GM19240 (cell line): Measurements from ENCODE around the gene RAP1GAP2.

ENCODE experiments used
- DNase-seq: peaks from one replicate; pipeline ENCODE4 v3.0.0; 2011; ENCODE audit warnings: low spot score; ENCODE audit not compliant: insufficient read length

Gene RAP1GAP2

DNA sequence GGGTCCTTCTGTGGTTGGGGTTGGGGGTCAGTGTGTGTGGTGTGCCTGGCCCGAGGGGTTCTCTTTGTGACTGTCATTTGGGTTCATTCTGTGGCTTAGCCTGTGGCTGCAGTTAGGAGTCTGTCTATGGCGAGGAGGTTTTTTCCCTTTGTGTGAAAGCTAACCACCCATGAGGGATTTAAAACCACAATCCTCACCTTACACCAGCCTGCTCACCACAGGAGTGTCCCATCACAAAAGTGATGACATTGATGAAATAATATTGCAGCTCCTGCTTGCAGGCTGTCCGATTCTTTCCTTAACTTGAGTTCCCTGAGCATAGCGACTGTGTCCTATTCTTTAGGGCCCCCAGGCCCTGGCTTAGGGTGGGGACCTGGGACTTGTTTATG lies 113.6 kb downstream of the RAP1GAP2 start:
- DNase-seq: no peak

GRCh38 chr17:2911035-2911754 lies 115.0 kb downstream of the RAP1GAP2 start:
- DNase-seq: no peak

- DNase-seq: no peak
These were observed 115.5 kb downstream of the RAP1GAP2 start for GRCh38 chr17:2911755-2912111.

DNA sequence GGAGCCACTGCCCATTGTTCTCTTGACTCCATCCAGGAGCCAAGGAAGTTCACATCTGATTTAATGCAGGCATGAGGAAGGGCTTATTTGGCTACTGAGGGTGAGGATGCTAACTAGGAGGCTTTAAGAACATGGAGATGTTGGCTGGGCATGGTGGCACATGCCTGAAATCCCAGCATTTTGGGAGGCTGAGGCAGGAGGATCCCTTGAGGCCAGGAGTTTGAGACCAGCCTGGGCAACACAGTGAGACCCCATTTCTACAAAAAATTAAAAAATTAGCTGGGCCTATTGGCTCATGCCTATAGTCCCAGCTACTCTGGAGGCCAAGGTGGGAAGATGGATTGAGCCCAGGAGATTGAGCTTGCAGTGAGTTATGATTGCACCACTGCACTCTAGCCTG lies 116.5 kb downstream of the RAP1GAP2 start:
- DNase-seq: no peak

GRCh38 chr17:2916461-2916860 lies 120.2 kb downstream of the RAP1GAP2 start:
- DNase-seq: no peak

GRCh38 chr17:2921443-2921842 lies 125.2 kb downstream of the RAP1GAP2 start:
- DNase-seq: no peak

GRCh38 chr17:2924211-2924610 lies 128.0 kb downstream of the RAP1GAP2 start:
- DNase-seq: no peak

GRCh38 chr17:2925011-2925410 lies 128.8 kb downstream of the RAP1GAP2 start:
- DNase-seq: no peak

DNA sequence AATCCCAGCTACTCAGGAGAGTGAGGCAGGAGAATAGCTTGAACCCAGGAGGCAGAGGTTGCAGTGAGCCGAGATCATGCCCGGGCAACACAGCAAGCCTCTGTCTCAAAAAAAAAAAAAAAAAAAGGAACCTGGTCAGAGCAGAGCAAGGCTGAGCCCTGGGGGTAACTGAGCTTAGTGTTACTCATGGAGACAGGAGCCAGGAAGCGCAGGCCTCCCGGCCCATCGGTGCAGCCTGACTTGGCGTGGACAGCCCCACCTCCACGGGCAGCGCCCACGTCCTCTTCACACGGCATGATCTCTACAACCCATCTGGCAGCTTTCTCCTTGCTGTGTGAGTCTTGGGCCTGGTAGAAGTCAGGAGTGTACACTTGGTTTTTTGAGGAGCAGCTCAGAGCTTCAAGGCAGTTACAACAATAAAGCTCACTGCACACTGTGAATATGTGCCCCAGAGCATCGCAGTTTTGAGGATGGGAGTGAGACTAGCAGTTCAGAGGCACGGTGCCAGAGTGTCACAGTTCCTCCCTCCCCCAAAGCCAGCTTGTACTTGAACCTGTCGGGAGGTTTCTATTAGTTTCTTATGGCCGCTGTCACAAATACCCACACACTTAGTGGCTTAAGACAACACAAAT lies 129.9 kb downstream of the RAP1GAP2 start:
- DNase-seq: no peak

DNA sequence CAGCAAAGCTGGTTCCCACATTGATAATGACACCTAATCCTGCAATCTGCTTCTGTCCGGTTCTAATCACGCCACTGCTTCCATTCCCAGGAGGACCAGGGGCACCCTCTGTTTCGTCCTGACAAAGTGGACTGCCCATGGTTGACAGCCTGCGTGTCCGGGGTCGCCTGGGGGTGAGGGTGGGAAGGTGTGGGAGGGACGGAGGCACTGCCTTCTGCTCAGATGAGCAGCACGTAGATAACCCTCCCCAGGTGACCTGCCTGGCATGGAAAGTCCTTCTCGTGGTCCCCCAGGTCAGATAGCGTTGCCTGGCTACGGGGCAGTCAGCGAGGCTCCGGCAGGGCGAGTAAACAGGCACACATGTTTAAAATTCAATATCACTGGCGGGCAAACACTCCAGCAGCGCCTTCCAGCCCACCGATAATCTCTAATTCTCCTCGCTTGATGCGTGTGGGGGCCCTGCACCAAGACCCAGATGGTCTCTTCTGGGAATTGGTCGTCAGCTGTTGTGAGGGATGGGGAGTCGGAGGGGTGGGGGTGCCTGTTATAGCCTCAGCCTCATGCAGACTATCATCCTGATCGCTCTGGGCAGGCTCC lies 132.2 kb downstream of the RAP1GAP2 start:
- DNase-seq: no peak

- peak; percentile 51 for DNase-seq
These were observed 133.8 kb downstream of the RAP1GAP2 start for GRCh38 chr17:2929881-2930533.

GRCh38 chr17:2931876-2932275 lies 135.6 kb downstream of the RAP1GAP2 start:
- DNase-seq: no peak

DNA sequence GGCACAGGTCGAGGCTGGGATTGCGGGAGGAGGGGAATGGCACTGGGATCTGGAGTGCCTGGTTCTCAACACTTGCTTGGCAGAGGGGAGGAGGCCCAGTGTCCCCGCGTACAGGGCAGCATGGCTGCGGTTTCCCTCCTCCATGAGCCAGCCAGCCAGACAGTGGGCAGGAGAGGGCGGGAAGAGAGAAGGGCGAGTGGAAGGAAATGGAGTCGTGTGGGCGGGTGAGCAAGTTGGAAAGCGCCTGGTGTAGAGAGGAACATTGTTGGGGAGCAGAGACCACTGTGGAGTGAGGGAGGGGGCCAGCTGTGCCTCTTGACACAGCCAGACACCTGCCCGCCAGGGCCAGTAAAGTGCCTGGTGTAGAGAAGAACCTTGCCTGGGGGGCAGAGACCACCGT lies 136.7 kb downstream of the RAP1GAP2 start:
- no peak for DNase-seq

GRCh38 chr17:2933606-2934005 lies 137.4 kb downstream of the RAP1GAP2 start:
- DNase-seq: no peak

DNA sequence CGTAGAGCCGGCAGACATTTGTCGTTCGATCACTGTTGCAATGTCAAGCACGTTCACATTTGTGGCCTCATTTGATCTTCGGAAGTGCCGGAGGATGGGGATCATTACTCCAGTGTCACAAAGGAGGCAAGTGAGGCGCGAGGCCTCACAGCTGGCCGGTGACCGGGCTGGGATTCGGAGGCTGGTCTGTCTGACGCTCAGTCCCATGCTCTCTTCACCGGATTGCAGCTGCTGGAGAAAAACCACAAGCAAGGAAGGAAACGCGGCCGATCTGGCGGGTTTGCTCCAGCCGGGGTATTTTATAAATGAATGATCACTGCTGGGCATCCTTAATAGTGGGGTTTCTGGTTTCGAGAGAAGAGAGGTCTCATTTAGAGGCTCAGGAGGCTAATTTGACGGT lies 139.4 kb downstream of the RAP1GAP2 start:
- no peak for DNase-seq

- no peak for DNase-seq
These were observed 140.1 kb downstream of the RAP1GAP2 start for GRCh38 chr17:2936351-2936750.

GRCh38 chr17:2936771-2937321 lies 140.6 kb downstream of the RAP1GAP2 start:
- no peak for DNase-seq

- DNase-seq: no peak
These were observed 141.2 kb downstream of the RAP1GAP2 start for GRCh38 chr17:2937331-2938003.

DNA sequence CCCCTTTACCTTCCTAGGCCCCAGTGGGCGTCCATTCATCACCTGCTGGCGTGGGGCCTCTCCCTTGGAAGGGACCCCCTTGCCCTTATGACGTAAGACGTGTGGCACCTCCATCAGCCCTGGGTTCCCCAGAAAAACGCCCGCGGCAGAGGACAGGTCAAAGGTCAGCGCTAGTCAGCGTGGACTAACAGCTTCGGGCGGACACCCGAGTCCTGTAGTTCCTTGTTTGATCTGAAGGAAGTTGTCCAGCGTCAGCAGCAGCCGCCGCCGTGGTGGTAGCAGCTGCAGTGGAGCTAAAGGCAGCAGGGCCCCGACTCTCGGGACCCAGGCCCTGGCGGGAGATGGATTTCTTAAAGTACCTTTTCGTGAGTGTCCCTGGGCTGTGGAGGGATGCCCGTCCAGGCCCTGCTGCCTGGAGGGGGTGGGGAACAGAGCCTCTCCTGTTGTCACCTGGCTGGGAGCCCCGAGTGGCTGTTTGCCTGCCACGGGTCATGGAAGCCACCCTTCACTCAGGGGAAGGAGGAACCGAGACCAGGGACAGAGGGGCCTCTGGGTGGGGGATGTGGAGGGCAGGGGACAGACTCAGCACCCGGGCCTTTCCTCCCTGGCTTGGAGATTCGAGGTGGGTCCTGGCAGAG lies 143.6 kb downstream of the RAP1GAP2 start:
- no peak for DNase-seq

DNA sequence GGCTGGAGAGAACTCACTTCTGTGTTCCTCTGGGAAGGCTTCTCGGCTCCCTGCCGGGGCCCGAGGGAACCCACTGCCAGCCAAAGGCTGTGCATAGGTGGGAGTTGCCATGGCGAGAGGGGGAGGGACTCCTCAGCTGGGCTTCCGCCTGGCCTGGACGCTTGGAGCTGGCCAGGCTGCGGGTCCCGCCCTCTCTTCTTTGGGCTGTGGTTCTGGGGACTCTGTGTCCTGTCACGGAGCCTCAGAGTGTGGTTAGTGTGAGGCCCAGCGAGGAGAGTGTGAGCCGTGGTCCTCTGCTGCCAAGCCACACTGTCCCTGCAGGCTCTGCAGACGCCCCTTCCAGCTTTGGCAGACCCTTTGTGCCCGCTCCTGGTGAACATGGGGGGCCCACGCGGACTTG lies 144.1 kb downstream of the RAP1GAP2 start:
- DNase-seq: no peak

DNA sequence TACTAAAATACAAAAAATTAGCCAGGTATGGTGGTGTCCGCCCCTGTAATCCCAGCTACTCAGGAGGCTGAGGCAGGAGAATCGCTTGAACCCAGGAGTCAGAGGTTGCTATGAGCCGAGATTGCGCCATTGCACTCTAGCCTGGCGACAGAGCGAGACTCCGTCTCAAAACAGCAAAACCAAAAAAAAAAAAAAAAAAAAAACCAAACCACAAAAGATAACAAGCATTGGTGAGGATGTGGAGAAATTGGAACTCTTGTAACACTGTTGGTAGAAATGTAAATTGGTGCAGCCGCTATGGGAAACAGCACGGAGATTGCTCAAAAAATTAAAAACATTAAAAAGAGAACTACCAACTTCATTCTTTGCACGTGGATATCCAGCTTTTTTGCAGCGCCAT lies 147.7 kb downstream of the RAP1GAP2 start:
- DNase-seq: no peak
